Astrocyte of the cerebellum (primary cell): ENCODE measurements around the gene SPHK1.

Source experiments
- DNase-seq: peaks from one replicate; pipeline ENCODE4 v3.0.0-alpha.2; 2011; ENCODE audit warnings: low read depth
- H3K4me3 ChIP-seq: 2 replicates; pipeline ENCODE4 v1.5.1; 2011; ENCODE audit warnings: mild to moderate bottlenecking, low read depth, low read length, moderate library complexity
- CTCF ChIP-seq: IDR thresholded peaks from 2 replicates; pipeline ENCODE4 v1.5.1; 2012; ENCODE audit warnings: low read length, low read depth, moderate library complexity, mild to moderate bottlenecking; ENCODE audit errors: missing control alignments
- in situ Hi-C: cut with HindIII; loops from 2 replicates; pipeline ENCODE4 v1.10.0; 2017; ENCODE audit warnings: low sequenced_read_pairs

Gene SPHK1

GRCh38 chr17:76391200-76391715 is 6.8 kb downstream of the SPHK1 start:
- DNase-seq, result no peak
- H3K4me3 ChIP-seq, result no peak overlapping the region
- no peak for TF ChIP-seq CTCF
- in situ Hi-C loops, result no loop called here

DNA sequence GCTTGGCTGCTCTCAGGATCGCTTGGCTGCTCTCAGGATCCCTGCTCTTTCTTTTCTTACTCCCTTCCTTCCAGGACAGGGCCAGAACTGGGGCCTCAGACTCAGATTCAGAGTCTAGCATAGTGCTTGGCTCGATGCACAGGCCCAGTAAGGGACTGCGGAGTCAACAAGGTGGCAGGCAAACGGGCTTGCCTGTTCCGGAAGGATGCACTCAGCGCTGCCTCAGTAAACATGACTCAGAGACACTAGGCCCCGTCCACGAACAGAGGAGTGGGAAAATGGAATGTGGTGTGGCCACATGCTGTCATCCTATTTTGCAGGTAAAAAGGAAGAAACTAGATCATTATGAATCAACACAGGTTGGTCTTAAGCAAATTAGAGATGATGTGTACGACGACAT is 9.8 kb downstream of the SPHK1 start:
- TF ChIP-seq CTCF, result no peak
- in situ Hi-C loops, result no loop called here
- DNase-seq, result no peak
- no peak overlapping the region for H3K4me3 ChIP-seq

GRCh38 chr17:76395980-76396379 is 11.6 kb downstream of the SPHK1 start:
- in situ Hi-C loops, result no loop called here
- no peak for TF ChIP-seq CTCF
- DNase-seq, result no peak

GRCh38 chr17:76397184-76397583 is 12.8 kb downstream of the SPHK1 start:
- no peak for TF ChIP-seq CTCF
- DNase-seq, result no peak
- in situ Hi-C loops, result no loop called here
- no peak overlapping the region for H3K4me3 ChIP-seq

More at GRCh38 chr17:76395980-76396379, 11.6 kb downstream of the SPHK1 start:
- no peak overlapping the region for H3K4me3 ChIP-seq

DNA sequence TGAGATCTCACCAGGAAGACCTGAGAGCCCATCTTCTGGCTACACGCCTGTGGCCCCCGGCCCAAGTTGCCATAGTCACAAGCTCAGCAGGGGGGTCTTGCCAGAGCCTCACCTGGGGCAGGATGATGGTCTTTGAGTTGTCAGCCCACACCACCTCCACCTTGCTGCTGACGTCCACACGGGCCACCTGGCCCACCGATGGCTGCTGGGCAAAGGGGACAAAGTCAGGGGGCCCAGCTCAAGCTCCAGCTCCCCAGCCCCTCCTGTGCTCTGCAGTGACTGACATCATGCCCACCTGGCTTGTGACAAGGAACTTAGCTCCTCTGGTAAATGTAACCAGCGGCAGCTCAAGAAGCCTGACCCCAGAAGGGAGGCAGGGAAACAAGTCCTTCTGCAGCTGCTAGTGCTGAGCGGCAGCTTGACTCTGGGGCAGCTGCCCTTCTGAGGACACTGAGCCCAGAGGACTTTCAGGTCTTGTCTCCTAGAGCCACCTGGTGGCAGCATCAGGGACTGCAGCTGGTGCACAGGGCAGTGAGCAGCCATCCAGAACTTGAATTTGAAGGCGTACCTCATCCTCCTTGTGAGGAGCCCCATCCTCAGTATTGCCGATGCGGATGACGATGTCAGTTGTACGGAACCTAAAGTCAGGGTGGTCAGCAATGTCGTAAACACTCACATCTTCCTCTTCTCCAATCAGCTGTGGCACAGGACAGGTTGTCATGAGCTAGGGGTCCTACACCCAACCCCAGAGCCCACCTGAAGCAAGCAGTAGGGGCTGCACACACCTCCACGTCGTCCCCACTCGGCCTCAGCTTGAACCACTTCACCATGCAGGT is 13.5 kb downstream of the SPHK1 start:
- no peak overlapping the region for H3K4me3 ChIP-seq
- in situ Hi-C loops, result no loop called here
- peak; percentile 82 for DNase-seq
- TF ChIP-seq CTCF, result peak; percentile 96

- in situ Hi-C loops, result no loop called here
- H3K4me3 ChIP-seq, result no peak overlapping the region
- DNase-seq, result no peak
- TF ChIP-seq CTCF, result no peak
Observed at GRCh38 chr17:76398523-76399174, 14.2 kb downstream of the SPHK1 start.
